Heart right ventricle (tissue), 16 donors: ENCODE measurements around the gene ARID5B. TPM values are rescaled to one million over a fixed set of nuclear protein-coding genes. Genes with fewer than 3 reads are reported as not detected.

ENCODE experiments used
- ATAC-seq, 8 donors: fragments of 200-7000 bp; cut with Tn5 transposase; one replicate each; pipeline ENCODE4 v1.9.1; 2020; ENCODE audit warnings: mild to moderate bottlenecking in 8 of 8, moderate library complexity in 8 of 8, moderate number of reproducible peaks in 1 of 8
- DNase-seq, 2 donors: peaks; one replicate each; pipeline ENCODE4 v3.0.0-alpha.2; 2020
- H3K27ac ChIP-seq, 10 donors: fragments of 200-600 bp; sonication (generic) in 2 of 10; one replicate each; pipeline versions ENCODE4 v1.5.0 to v1.8.0; 2020 to 2022; ENCODE audit warnings: mild to moderate bottlenecking in 3 of 10
- H3K27me3 ChIP-seq, 7 donors: fragments of 200-600 bp; one replicate each; pipeline ENCODE4 v1.8.0; 2021 to 2022; ENCODE audit warnings: mild to moderate bottlenecking in 2 of 7
- H3K36me3 ChIP-seq, 9 donors: fragments of 200-600 bp; sonication (generic) in 1 of 9; one replicate each; pipeline versions ENCODE4 v1.5.0 to v1.8.0; 2020 to 2022; ENCODE audit warnings: mild to moderate bottlenecking in 2 of 9
- H3K4me1 ChIP-seq, 9 donors: fragments of 200-600 bp; sonication (generic) in 1 of 9; one replicate each; pipeline versions ENCODE4 v1.5.0 to v1.8.0; 2020 to 2022; ENCODE audit warnings: mild to moderate bottlenecking in 4 of 9
- H3K4me3 ChIP-seq, 10 donors: fragments of 200-600 bp; sonication (generic) in 2 of 10; one replicate each; pipeline versions ENCODE4 v1.5.0 to v1.8.0; 2020 to 2022; ENCODE audit warnings: mild to moderate bottlenecking in 7 of 10, moderate library complexity in 2 of 10
- H3K9me3 ChIP-seq, 11 donors: fragments of 200-600 bp in 10 of 11; sonication (generic) in 2 of 11; one replicate each; pipeline versions ENCODE4 v1.5.0 to v1.8.0; 2013 to 2022; ENCODE audit warnings: mild to moderate bottlenecking in 2 of 11, control low read depth in 1 of 11, moderate library complexity in 1 of 11
- WGBS, 2 donors: extraction: QIAGEN DNeasy Blood & Tissue Kit; methylation state at CpG; one replicate each; pipeline ENCODE4 v1.1.7; 2013; ENCODE audit warnings: inconsistent platforms in 1 of 2; 5-methylcytosine and 5-hydroxymethylcytosine counted together
- intact Hi-C, 10 donors: fragments of 100-400 bp; cut with DNase I; formaldehyde crosslinking; loops; one replicate each; pipeline versions ENCODE4 v1.11.1 to v1.14.2; 2022
- polyA plus RNA-seq, 2 donors: library from polyadenylated mRNA; stranded (reverse); fragments of 200-250 nt; gene quantifications; one replicate each; pipeline ENCODE4 v1.2.3, GENCODE V29; 2013
- total RNA-seq, 10 donors: library from RNA; stranded (reverse); fragmentation: NEBNext Ultra II Directional in 3 of 10; extraction: Animal tissue kit (Norgen Biotek cat#: 25700) in 3 of 10; gene quantifications; one replicate each; pipeline versions ENCODE4 v1.2.1 to v1.2.4, GENCODE V29; 2021 to 2023
- TF ChIP-seq, protein P1 (sequence below), 9 donors: fragments of 200-600 bp; sonication (generic) in 2 of 9; IDR thresholded peaks; one replicate each; pipeline versions ENCODE4 v1.5.0 to v1.8.0; 2021 to 2022; ENCODE audit warnings: antibody characterized with exemption in 9 of 9, mild to moderate bottlenecking in 5 of 9, moderate library complexity in 1 of 9
- donor health status: Arrhythmogenic right ventricular cardiomyopathy.
- donor health status: ischemic (EF 13 %, LVEDD 7.1; RV severe dilation, severe dysfunction).
- donor health status: healthy with polysubstance abuse.
- donor health status: DM: no; HTN: yes; CAD: no.
- donor health status: DM: no; HTN: no; CAD: no.
- donor health status: ischemic (EF 25% LVEDD 6.9; RV normal size, moderate dysfunction).
- donor health status: ischemic (EF 25% LVEDD 5.7; RV mildly dilated, moderate dysfunction).
- donor health status: healthy.
- donor health status: DM: yes; HTN: yes; CAD: no.
- donor health status: Ischemic cardiomyopathy.
- donor health status: ischemic (EF 35%, LVEDD 5.7; RV mildly dilated, moderate dysfunction).
- donor health status: nonischemic (EF 11% LVEDD 7.7; RV severe dilation, severe dysfunction).
- donor health status: DM: yes; HTN: yes; CAD: no.
- donor health status: PGD.
- donor health status: ischemic (EF 29% LVEDD 5.4; RV normal size, mild dysfunction).
- donor health status: nonischemic (EF 23%, LVEDD 6.1; RV moderate dilation, normal function).

The ARID5B gene
- total and polyA plus RNA-seq, 12 donors, result 5.3 to 108 (median 25.5) TPM

GRCh38 chr10:61978965-61979364 lies 77.5 kb downstream of the ARID5B start:
- intact Hi-C loops, result no loop called here
- ATAC-seq (peak; percentile 54 to 78 (median 68)), DNase-seq (peak; percentile 36 to 40)
- TF ChIP-seq, protein P1, sequence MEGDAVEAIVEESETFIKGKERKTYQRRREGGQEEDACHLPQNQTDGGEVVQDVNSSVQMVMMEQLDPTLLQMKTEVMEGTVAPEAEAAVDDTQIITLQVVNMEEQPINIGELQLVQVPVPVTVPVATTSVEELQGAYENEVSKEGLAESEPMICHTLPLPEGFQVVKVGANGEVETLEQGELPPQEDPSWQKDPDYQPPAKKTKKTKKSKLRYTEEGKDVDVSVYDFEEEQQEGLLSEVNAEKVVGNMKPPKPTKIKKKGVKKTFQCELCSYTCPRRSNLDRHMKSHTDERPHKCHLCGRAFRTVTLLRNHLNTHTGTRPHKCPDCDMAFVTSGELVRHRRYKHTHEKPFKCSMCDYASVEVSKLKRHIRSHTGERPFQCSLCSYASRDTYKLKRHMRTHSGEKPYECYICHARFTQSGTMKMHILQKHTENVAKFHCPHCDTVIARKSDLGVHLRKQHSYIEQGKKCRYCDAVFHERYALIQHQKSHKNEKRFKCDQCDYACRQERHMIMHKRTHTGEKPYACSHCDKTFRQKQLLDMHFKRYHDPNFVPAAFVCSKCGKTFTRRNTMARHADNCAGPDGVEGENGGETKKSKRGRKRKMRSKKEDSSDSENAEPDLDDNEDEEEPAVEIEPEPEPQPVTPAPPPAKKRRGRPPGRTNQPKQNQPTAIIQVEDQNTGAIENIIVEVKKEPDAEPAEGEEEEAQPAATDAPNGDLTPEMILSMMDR (IDR thresholded peaks at IDR 0.05), result peak in 8 of 9 donors; percentile 13 to 60 (median 41)
- WGBS, 2 donors, result 52 to 56% methylated on average over 5 of the region's 5 CpGs
- Histone ChIP-seq H3K4me1 (peaks cover 6 to 45% (median 29%) of the 10 kb centered on the region in 9 donors), H3K36me3 (no peaks in the 10 kb centered on the region), H3K4me3 (no peak overlapping the region), H3K27ac (peak overlapping the region in 5 of 10 donors; percentile 30 to 60 (median 36)), H3K27me3 (no peaks in the 10 kb centered on the region), H3K9me3 (peaks cover 0 to 10% (median 0%) of the 10 kb centered on the region in 11 donors)

DNA sequence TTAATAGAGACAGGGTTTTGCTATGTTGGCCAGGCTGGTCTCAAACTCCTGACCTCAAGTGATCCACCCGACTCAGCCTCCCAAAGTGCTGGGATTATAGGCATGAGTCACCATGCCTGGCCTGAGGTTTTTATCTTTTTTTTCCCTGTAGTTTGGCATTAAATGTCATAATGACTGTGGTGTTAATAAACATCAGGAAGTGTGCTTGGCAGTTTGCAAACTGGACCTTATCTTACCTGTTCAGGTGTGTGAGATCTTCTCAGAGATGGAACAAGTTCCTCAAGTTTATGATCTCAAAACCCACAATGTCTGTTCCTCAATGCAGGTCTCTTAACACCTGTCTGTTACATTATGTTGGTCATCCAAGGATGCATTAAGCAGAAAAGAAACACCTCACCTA lies 80.0 kb downstream of the ARID5B start:
- intact Hi-C loops, result loop anchor here in 2 of 10 donors (10.0 kb wide), 1 partner anchor 77 kb away; the partner anchor contains the start of gene ARID5B (in 2 of the 2)
- Histone ChIP-seq H3K36me3 (no peaks in the 10 kb centered on the region), H3K9me3 (peaks cover 0 to 10% (median 0%) of the 10 kb centered on the region in 11 donors), H3K27me3 (no peaks in the 10 kb centered on the region), H3K4me3 (no peak overlapping the region), H3K4me1 (peaks cover 0 to 36% (median 23%) of the 10 kb centered on the region in 9 donors), H3K27ac (no peak overlapping the region)
- TF ChIP-seq, protein P1 (IDR thresholded peaks at IDR 0.05), result no peak
- WGBS, 2 donors, result 81 to 93% methylated on average over 1 of the region's 1 CpG
- no peak for ATAC-seq
- DNase-seq, result no peak

- intact Hi-C loops, result loop anchor here in 2 of 10 donors (10.0 kb wide), 1 partner anchor 78 kb away; the partner anchor contains the start of gene ARID5B (in 2 of the 2)
These were observed 81.8 kb downstream of the ARID5B start for GRCh38 chr10:61983255-61983654.

DNA sequence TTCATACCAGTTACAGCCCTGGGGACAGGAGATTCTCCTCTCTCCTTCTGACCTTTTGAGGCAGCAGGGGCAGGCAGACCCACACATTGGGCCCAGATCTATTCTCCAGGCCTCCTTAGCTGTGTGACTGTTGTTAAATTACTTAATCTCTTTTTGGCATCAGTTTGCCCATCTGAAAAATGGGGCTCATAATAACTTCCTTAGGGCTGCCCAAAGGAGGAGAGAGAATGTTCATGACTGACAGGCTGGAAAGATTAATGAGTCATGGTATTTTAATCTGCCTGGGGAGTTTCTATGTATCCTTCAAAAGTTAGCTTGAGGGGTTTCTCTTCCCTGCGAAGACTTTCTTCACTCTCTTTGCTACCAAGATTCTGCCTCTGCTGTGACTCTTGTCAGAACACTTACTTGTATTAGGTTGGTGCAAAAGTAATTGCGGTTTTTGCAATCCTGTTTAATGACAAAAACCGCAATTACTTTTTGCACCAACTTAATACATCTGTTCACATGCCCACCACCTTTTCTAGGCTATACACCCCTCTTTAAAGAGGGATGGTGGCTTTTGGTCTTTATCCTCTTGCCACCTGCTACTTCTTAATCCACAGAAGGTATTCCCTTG lies 83.4 kb downstream of the ARID5B start:
- H3K4me1 ChIP-seq, result peaks cover 0 to 47% (median 30%) of the 10 kb centered on the region in 9 donors
- 89 to 96% methylated on average over 3 of the region's 3 CpGs for WGBS, 2 donors
- no peaks in the 10 kb centered on the region for H3K9me3 ChIP-seq
- no peaks in the 10 kb centered on the region for H3K36me3 ChIP-seq
- DNase-seq (no peak), ATAC-seq (no peak)
- H3K27ac ChIP-seq, result no peak overlapping the region
- H3K4me3 ChIP-seq, result no peak overlapping the region
- H3K27me3 ChIP-seq, result no peaks in the 10 kb centered on the region
- intact Hi-C loops, result loop anchor here in 2 of 10 donors (10.0 kb wide), 1 partner anchor 80 kb away; the partner anchor contains the start of gene ARID5B (in 2 of the 2)
- TF ChIP-seq, protein P1 (IDR thresholded peaks at IDR 0.05), result no peak

More at GRCh38 chr10:61983255-61983654, 81.8 kb downstream of the ARID5B start:
- H3K36me3 ChIP-seq, result no peaks in the 10 kb centered on the region
- TF ChIP-seq, protein P1 (IDR thresholded peaks at IDR 0.05), result no peak
- no peaks in the 10 kb centered on the region for H3K27me3 ChIP-seq
- no peak overlapping the region for H3K27ac ChIP-seq
- 94 to 97% methylated on average over 4 of the region's 4 CpGs for WGBS, 2 donors
- DNase-seq, result no peak
- ATAC-seq, result no peak
- H3K4me3 ChIP-seq, result no peak overlapping the region
- no peaks in the 10 kb centered on the region for H3K9me3 ChIP-seq
- peaks cover 0 to 54% (median 39%) of the 10 kb centered on the region in 9 donors for H3K4me1 ChIP-seq
